WTC11 (cell line): ENCODE results near the gene SPDEF. TPM values are rescaled to one million over a fixed set of nuclear protein-coding genes. Genes with fewer than 3 reads are reported as not detected.

Source experiments
- ATAC-seq: fragments of 200-7000 bp; cut with Tn5 transposase; 2 replicates; pipeline ENCODE4 v1.10.0; 2021; ENCODE audit warnings: mild to moderate bottlenecking, moderate library complexity
- CTCF ChIA-PET: fragments of 300-600 bp; sonication (Branson Sonifier 250); formaldehyde crosslinking; loops from one replicate; lab custom pipeline; 2021; ENCODE audit warnings: antibody characterized with exemption; lab: Charles Lee
- POLR2A ChIA-PET: fragments of 350-600 bp; sonication (Branson Sonifier 250); formaldehyde crosslinking; loops from one replicate; lab custom pipeline; 2021; ENCODE audit warnings: antibody characterized with exemption; lab: Charles Lee
- DNase-seq: peaks from one replicate; pipeline ENCODE4 v3.0.0; 2021; ENCODE audit warnings: low spot score
- H3K27ac Mint-ChIP-seq: 2 replicates; pipeline ENCODE4 v1.8.0; 2021; ENCODE audit warnings: mixed read lengths
- H3K27me3 Mint-ChIP-seq: 2 replicates; pipeline ENCODE4 v1.8.0; 2021; ENCODE audit warnings: low read depth, mild to moderate bottlenecking, moderate library complexity, mixed read lengths
- H3K36me3 Mint-ChIP-seq: 2 replicates; pipeline ENCODE4 v1.8.0; 2021; ENCODE audit warnings: mixed read lengths
- H3K4me1 Mint-ChIP-seq: 2 replicates; pipeline ENCODE4 v1.8.0; 2022; ENCODE audit warnings: mixed read lengths
- H3K4me3 Mint-ChIP-seq: 2 replicates; pipeline ENCODE4 v1.8.0; 2021; ENCODE audit warnings: mild to moderate bottlenecking, moderate library complexity, mixed read lengths
- H3K9me3 Mint-ChIP-seq: 2 replicates; pipeline ENCODE4 v1.8.0; 2021; ENCODE audit warnings: mixed read lengths
- ATF6 ChIP-seq: sonication (generic); formaldehyde crosslinking; IDR thresholded peaks from 2 replicates; pipeline ENCODE4 v1.8.1; 2023; ENCODE audit warnings: mild to moderate bottlenecking, missing genetic modification reagents
- CBFB ChIP-seq: sonication (generic); formaldehyde crosslinking; IDR thresholded peaks from 2 replicates; pipeline ENCODE4 v1.8.1; 2022; ENCODE audit warnings: mild to moderate bottlenecking, low read depth, missing genetic modification reagents
- CREB1 ChIP-seq: sonication (generic); formaldehyde crosslinking; IDR thresholded peaks from 2 replicates; pipeline ENCODE4 v1.8.0; 2023; ENCODE audit warnings: mild to moderate bottlenecking, missing genetic modification reagents
- ELF4 ChIP-seq: sonication (generic); formaldehyde crosslinking; IDR thresholded peaks from 2 replicates; pipeline ENCODE4 v1.8.1; 2022; ENCODE audit warnings: low read depth, mild to moderate bottlenecking, moderate library complexity, missing genetic modification reagents
- FOXJ3 ChIP-seq: sonication (generic); formaldehyde crosslinking; IDR thresholded peaks from 2 replicates; pipeline ENCODE4 v1.9.0; 2021; ENCODE audit warnings: missing genetic modification reagents, mild to moderate bottlenecking, borderline replicate concordance
- FOXP1 ChIP-seq: sonication (generic); formaldehyde crosslinking; IDR thresholded peaks from 2 replicates; pipeline ENCODE4 v1.8.0; 2022; ENCODE audit warnings: missing genetic modification reagents, mild to moderate bottlenecking, moderate library complexity, borderline replicate concordance
- GRHL2 ChIP-seq: fragments of 250-450 bp; sonication (Bioruptor Pico); IDR thresholded peaks from 2 replicates; pipeline ENCODE4 v1.8.0; 2022; ENCODE audit warnings: mild to moderate bottlenecking, moderate library complexity; ENCODE audit not compliant: insufficient replicate concordance, severe bottlenecking
- IRF2 ChIP-seq: sonication (generic); formaldehyde crosslinking; IDR thresholded peaks from 2 replicates; pipeline ENCODE4 v1.8.0; 2022; ENCODE audit warnings: low read depth, missing genetic modification reagents, borderline replicate concordance
- JAZF1 ChIP-seq: fragments of 250-450 bp; sonication (Bioruptor Pico); IDR thresholded peaks from 2 replicates; pipeline ENCODE4 v1.9.0; 2021; ENCODE audit warnings: moderate library complexity, mild to moderate bottlenecking, inconsistent platforms
- JUN ChIP-seq: sonication (generic); formaldehyde crosslinking; IDR thresholded peaks from 2 replicates; pipeline ENCODE4 v1.8.0; 2023; ENCODE audit warnings: mild to moderate bottlenecking, missing genetic modification reagents
- MAX ChIP-seq: sonication (generic); formaldehyde crosslinking; IDR thresholded peaks from 2 replicates; pipeline ENCODE4 v1.8.0; 2022; ENCODE audit warnings: mild to moderate bottlenecking, missing genetic modification reagents
- NFE2L1 ChIP-seq: sonication (generic); formaldehyde crosslinking; IDR thresholded peaks from 2 replicates; pipeline ENCODE4 v1.8.1; 2023; ENCODE audit warnings: missing genetic modification reagents
- NR3C1 ChIP-seq: sonication (generic); formaldehyde crosslinking; conservative IDR thresholded peaks from 2 replicates; pipeline ENCODE4 v1.8.1; 2023; ENCODE audit warnings: low read depth, mild to moderate bottlenecking, missing genetic modification reagents
- OVOL2 ChIP-seq: fragments of 250-450 bp; sonication (Bioruptor Pico); IDR thresholded peaks from 2 replicates; pipeline ENCODE4 v1.9.0; 2021; ENCODE audit warnings: mild to moderate bottlenecking, borderline replicate concordance
- PRDM15 ChIP-seq: sonication (generic); formaldehyde crosslinking; IDR thresholded peaks from 2 replicates; pipeline ENCODE4 v1.8.0; 2022; ENCODE audit warnings: missing genetic modification reagents
- PREB ChIP-seq: sonication (generic); formaldehyde crosslinking; IDR thresholded peaks from 2 replicates; pipeline ENCODE4 v1.8.1; 2022; ENCODE audit warnings: mild to moderate bottlenecking, missing genetic modification reagents, moderate library complexity, borderline replicate concordance
- SP1 ChIP-seq: sonication (generic); formaldehyde crosslinking; conservative IDR thresholded peaks from 2 replicates; pipeline ENCODE4 v1.8.1; 2022; ENCODE audit warnings: missing genetic modification reagents
- TEAD4 ChIP-seq: sonication (generic); formaldehyde crosslinking; IDR thresholded peaks from 2 replicates; pipeline ENCODE4 v1.8.0; 2022; ENCODE audit warnings: mild to moderate bottlenecking, missing genetic modification reagents
- ZNF512 ChIP-seq: sonication (generic); formaldehyde crosslinking; IDR thresholded peaks from 2 replicates; pipeline ENCODE4 v1.8.1; 2022; ENCODE audit warnings: missing genetic modification reagents, borderline replicate concordance
- total RNA-seq: library from RNA; stranded (reverse); gene quantifications from 3 replicates; pipeline ENCODE4 v1.2.3, GENCODE V29; 2021

Gene SPDEF
- total RNA-seq, 1 experiment from 2014 or later, result 0.72 TPM

- Mint-ChIP-seq H3K9me3 (no peaks in the 10 kb centered on the region), H3K27ac (no peak overlapping the region), H3K4me3 (no peak overlapping the region), H3K4me1 (peaks cover 31% of the 10 kb centered on the region), H3K27me3 (no peaks in the 10 kb centered on the region), H3K36me3 (no peaks in the 10 kb centered on the region)
- no peak for DNase-seq
- CTCF ChIA-PET, result interaction anchor here (1.7 kb wide), 1 partner anchor 10 kb away, joined by 9 read pairs; no protein-coding TSS in a partner anchor
- POLR2A ChIA-PET, result no interaction called here
- no peak for TF ChIP-seq TEAD4 (CRISPR knock-in tag)
- no peak for TF ChIP-seq IRF2
- no peak for TF ChIP-seq JAZF1 (CRISPR knock-in tag)
- no peak for TF ChIP-seq NFE2L1
- no peak for TF ChIP-seq FOXP1 (CRISPR knock-in tag)
- TF ChIP-seq ZNF512 (CRISPR knock-in tag), result no peak
- TF ChIP-seq PREB (CRISPR knock-in tag), result no peak
- no peak for TF ChIP-seq JUN (CRISPR knock-in tag)
- TF ChIP-seq GRHL2 (CRISPR knock-in tag), result no peak
- TF ChIP-seq FOXJ3 (CRISPR knock-in tag), result no peak
- no peak for TF ChIP-seq MAX (CRISPR knock-in tag)
- TF ChIP-seq PRDM15 (CRISPR knock-in tag), result no peak
- no peak for TF ChIP-seq ELF4 (CRISPR knock-in tag)
- no peak for TF ChIP-seq CREB1 (CRISPR knock-in tag)
- TF ChIP-seq NR3C1 (CRISPR knock-in tag), result no peak
- no peak for TF ChIP-seq ATF6 (CRISPR knock-in tag)
- no peak for TF ChIP-seq OVOL2
- no peak for ATAC-seq
Observed at GRCh38 chr6:34600101-34600500, 44.0 kb upstream of the SPDEF start.

- no peaks in the 10 kb centered on the region for H3K27me3 Mint-ChIP-seq
- TF ChIP-seq CBFB (CRISPR knock-in tag) (no peak), SP1 (CRISPR knock-in tag) (no peak)
- no peaks in the 10 kb centered on the region for H3K36me3 Mint-ChIP-seq
- ATAC-seq (no peak), DNase-seq (no peak)
- H3K27ac Mint-ChIP-seq, result no peak overlapping the region
- H3K4me3 Mint-ChIP-seq, result no peak overlapping the region
- peaks cover 31% of the 10 kb centered on the region for H3K4me1 Mint-ChIP-seq
- H3K9me3 Mint-ChIP-seq, result no peaks in the 10 kb centered on the region
- CTCF ChIA-PET, result interaction anchor here (0.6 kb wide), 1 partner anchor 11 kb away, joined by 3 read pairs; no protein-coding TSS in a partner anchor
- POLR2A ChIA-PET, result no interaction called here
Observed at GRCh38 chr6:34598712-34599111, 42.6 kb upstream of the SPDEF start.
